Measurements from ENCODE around the gene EVI5L. TPM values are rescaled to one million over a fixed set of nuclear protein-coding genes. Genes with fewer than 3 reads are reported as not detected.

EVI5L gene
- total and polyA plus RNA-seq, 2 of the 13 experiments (the other 11 are each of a cell fraction or from before 2014, with no cell fraction given), result 1.7 to 2.4 TPM

GRCh38 chr19:7903244-7904073, 73.4 kb downstream of the EVI5L start, which contains the start of gene MAP2K7 (continued):
- TF ChIP-seq ZNF281 (CRISPR knock-in tag; IDR thresholded peaks at IDR 0.05; ENCODE audit: borderline replicate concordance) (peak; percentile 93), GFI1 (CRISPR knock-in tag; IDR thresholded peaks at IDR 0.05; ENCODE audit: borderline replicate concordance) (peak; percentile 69), ZNF18 (CRISPR knock-in tag; IDR thresholded peaks at IDR 0.05; ENCODE audit: insufficient replicate concordance) (peak; percentile 61), ZNF543 (CRISPR knock-in tag; IDR thresholded peaks at IDR 0.05) (peak; percentile 80), ZNF460 (CRISPR knock-in tag; IDR thresholded peaks at IDR 0.05; ENCODE audit: borderline replicate concordance) (no peak), SIX4 (CRISPR knock-in tag; IDR thresholded peaks at IDR 0.05) (0 out of 2 replicates have a peak, but pooled peaks have one; percentile 8), SNAI1 (CRISPR knock-in tag; IDR thresholded peaks at IDR 0.05; ENCODE audit: borderline replicate concordance) (no peak), TEAD3 (CRISPR knock-in tag; optimal IDR thresholded peaks at IDR 0.05; ENCODE audit: borderline replicate concordance) (peak; percentile 87), POLR2AphosphoS5 (IDR thresholded peaks at IDR 0.05; ENCODE audit: low read depth, low read length) (peak; percentile 98), ZNF749 (CRISPR knock-in tag; IDR thresholded peaks at IDR 0.05; ENCODE audit: borderline replicate concordance) (peak; percentile 82), STAT5B (CRISPR knock-in tag; IDR thresholded peaks at IDR 0.05) (no peak)
- TF ChIP-seq, protein P1, sequence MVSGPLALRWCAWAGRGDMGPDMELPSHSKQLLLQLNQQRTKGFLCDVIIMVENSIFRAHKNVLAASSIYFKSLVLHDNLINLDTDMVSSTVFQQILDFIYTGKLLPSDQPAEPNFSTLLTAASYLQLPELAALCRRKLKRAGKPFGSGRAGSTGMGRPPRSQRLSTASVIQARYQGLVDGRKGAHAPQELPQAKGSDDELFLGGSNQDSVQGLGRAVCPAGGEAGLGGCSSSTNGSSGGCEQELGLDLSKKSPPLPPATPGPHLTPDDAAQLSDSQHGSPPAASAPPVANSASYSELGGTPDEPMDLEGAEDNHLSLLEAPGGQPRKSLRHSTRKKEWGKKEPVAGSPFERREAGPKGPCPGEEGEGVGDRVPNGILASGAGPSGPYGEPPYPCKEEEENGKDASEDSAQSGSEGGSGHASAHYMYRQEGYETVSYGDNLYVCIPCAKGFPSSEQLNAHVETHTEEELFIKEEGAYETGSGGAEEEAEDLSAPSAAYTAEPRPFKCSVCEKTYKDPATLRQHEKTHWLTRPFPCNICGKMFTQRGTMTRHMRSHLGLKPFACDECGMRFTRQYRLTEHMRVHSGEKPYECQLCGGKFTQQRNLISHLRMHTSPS (CRISPR knock-in tag; IDR thresholded peaks at IDR 0.05; ENCODE audit: low read depth), result no peak
- TF ChIP-seq, protein P2, sequence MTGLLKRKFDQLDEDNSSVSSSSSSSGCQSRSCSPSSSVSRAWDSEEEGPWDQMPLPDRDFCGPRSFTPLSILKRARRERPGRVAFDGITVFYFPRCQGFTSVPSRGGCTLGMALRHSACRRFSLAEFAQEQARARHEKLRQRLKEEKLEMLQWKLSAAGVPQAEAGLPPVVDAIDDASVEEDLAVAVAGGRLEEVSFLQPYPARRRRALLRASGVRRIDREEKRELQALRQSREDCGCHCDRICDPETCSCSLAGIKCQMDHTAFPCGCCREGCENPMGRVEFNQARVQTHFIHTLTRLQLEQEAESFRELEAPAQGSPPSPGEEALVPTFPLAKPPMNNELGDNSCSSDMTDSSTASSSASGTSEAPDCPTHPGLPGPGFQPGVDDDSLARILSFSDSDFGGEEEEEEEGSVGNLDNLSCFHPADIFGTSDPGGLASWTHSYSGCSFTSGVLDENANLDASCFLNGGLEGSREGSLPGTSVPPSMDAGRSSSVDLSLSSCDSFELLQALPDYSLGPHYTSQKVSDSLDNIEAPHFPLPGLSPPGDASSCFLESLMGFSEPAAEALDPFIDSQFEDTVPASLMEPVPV (CRISPR knock-in tag; IDR thresholded peaks at IDR 0.05), result peak; percentile 74; the same call in 1 of the 2 replicates
- TF ChIP-seq, protein P3, sequence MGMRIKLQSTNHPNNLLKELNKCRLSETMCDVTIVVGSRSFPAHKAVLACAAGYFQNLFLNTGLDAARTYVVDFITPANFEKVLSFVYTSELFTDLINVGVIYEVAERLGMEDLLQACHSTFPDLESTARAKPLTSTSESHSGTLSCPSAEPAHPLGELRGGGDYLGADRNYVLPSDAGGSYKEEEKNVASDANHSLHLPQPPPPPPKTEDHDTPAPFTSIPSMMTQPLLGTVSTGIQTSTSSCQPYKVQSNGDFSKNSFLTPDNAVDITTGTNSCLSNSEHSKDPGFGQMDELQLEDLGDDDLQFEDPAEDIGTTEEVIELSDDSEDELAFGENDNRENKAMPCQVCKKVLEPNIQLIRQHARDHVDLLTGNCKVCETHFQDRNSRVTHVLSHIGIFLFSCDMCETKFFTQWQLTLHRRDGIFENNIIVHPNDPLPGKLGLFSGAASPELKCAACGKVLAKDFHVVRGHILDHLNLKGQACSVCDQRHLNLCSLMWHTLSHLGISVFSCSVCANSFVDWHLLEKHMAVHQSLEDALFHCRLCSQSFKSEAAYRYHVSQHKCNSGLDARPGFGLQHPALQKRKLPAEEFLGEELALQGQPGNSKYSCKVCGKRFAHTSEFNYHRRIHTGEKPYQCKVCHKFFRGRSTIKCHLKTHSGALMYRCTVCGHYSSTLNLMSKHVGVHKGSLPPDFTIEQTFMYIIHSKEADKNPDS (CRISPR knock-in tag; IDR thresholded peaks at IDR 0.05), result no peak
- TF ChIP-seq, protein P4, sequence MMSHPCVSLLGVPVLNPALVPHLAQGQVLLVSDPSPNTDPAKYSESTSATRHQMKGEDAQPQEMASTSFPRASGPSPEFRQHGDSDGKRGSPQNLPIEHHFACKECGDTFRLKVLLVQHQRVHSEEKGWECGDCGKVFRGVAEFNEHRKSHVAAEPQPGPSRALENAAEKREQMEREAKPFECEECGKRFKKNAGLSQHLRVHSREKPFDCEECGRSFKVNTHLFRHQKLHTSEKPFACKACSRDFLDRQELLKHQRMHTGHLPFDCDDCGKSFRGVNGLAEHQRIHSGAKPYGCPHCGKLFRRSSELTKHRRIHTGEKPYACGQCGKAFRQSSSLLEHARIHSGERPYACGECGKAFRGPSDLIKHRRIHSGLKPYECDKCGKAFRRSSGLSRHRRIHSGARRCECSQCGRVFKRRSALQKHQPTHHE (CRISPR knock-in tag; IDR thresholded peaks at IDR 0.05; ENCODE audit: borderline replicate concordance), result peak; percentile 74; the same call in 1 of the 2 replicates
